GM12864 (cell line): ENCODE results near the gene TMEM218.

Source experiments
- DNase-seq: peaks from one replicate; pipeline ENCODE4 v3.0.0-alpha.2; 2011; ENCODE audit warnings: low read depth
- H3K4me3 ChIP-seq: 2 replicates; pipeline ENCODE4 v1.5.1; 2011; ENCODE audit warnings: mild to moderate bottlenecking, low read depth, low read length, control low read depth
- CTCF ChIP-seq: IDR thresholded peaks from 2 replicates; pipeline ENCODE4 v1.5.1; 2011; ENCODE audit warnings: low read depth, mild to moderate bottlenecking, moderate library complexity, low read length, control low read depth, inconsistent platforms; ENCODE audit errors: missing control alignments

The TMEM218 gene

GRCh38 chr11:125102510-125102909, 8.9 kb downstream of the TMEM218 start:
- no peak for TF ChIP-seq CTCF
- H3K4me3 ChIP-seq = no peak overlapping the region
- DNase-seq = no peak

- TF ChIP-seq CTCF = no peak
- no peak overlapping the region for H3K4me3 ChIP-seq
These were observed 9.4 kb downstream of the TMEM218 start for GRCh38 chr11:125102025-125102424.

GRCh38 chr11:125101596-125101995, 9.8 kb downstream of the TMEM218 start:
- DNase-seq = no peak
- no peak overlapping the region for H3K4me3 ChIP-seq
- TF ChIP-seq CTCF = no peak

More at GRCh38 chr11:125102025-125102424, 9.4 kb downstream of the TMEM218 start:
- no peak for DNase-seq

GRCh38 chr11:125100136-125100535, 11.3 kb downstream of the TMEM218 start:
- no peak for TF ChIP-seq CTCF
- DNase-seq = no peak
- no peak overlapping the region for H3K4me3 ChIP-seq

GRCh38 chr11:125094731-125095130, 16.7 kb downstream of the TMEM218 start:
- no peak for TF ChIP-seq CTCF
- DNase-seq = no peak
- no peak overlapping the region for H3K4me3 ChIP-seq

GRCh38 chr11:125093502-125093901, 17.9 kb downstream of the TMEM218 start:
- TF ChIP-seq CTCF = no peak
- no peak overlapping the region for H3K4me3 ChIP-seq
- DNase-seq = no peak

- DNase-seq = no peak
- no peak overlapping the region for H3K4me3 ChIP-seq
- TF ChIP-seq CTCF = no peak
These were observed 18.8 kb downstream of the TMEM218 start for GRCh38 chr11:125092669-125093068.
